ENCODE data around the gene PTGFRN.

DNA sequence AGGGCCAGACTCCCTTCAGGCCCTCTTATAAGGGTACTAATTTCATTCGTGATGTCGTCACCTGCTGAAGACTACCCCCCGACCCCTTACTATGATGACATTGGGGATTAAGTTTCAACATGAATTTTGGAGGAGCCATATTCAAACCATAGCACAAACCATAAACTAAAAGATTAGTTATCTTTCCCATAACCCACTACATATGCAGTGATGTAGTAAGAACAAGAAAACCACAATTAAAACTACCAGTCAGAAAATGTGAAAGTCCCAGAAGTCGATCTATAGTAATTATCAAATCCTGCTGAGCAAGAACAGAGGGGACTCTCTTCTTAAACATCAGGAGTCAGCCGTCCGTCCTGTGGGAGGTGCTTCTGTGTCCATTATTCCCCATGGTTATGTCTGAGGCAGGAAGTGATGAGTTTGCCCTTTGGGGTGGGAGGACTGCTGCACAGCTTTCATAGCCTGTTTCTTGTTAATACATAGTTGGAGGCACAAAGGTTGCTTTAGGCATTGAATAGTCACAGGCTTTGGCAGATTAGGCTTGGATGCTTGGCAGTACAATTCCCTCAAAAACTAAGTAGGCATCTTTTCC is 35.9 kb upstream of the PTGFRN start:
- TF ChIP-seq, protein P1, sequence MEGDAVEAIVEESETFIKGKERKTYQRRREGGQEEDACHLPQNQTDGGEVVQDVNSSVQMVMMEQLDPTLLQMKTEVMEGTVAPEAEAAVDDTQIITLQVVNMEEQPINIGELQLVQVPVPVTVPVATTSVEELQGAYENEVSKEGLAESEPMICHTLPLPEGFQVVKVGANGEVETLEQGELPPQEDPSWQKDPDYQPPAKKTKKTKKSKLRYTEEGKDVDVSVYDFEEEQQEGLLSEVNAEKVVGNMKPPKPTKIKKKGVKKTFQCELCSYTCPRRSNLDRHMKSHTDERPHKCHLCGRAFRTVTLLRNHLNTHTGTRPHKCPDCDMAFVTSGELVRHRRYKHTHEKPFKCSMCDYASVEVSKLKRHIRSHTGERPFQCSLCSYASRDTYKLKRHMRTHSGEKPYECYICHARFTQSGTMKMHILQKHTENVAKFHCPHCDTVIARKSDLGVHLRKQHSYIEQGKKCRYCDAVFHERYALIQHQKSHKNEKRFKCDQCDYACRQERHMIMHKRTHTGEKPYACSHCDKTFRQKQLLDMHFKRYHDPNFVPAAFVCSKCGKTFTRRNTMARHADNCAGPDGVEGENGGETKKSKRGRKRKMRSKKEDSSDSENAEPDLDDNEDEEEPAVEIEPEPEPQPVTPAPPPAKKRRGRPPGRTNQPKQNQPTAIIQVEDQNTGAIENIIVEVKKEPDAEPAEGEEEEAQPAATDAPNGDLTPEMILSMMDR (IDR thresholded peaks at IDR 0.05; ENCODE audit: insufficient read depth, low read length, poor library complexity, severe bottlenecking), result no peak
- TF ChIP-seq EZH2phosphoT487 (conservative IDR thresholded peaks at IDR 0.05; ENCODE audit: low read length), result no peak
